HG02852 (cell line): ENCODE data around the gene CD70.
"Not testable (repeated sequence)": the region's sequence is repeated elsewhere in the genome, so short reads cannot be mapped to it uniquely, and the experiment has no call there.

ENCODE experiments used
- ATAC-seq: cut with Tn5 transposase; IDR thresholded peaks from one replicate; pipeline ENCODE4 v1.9.1; 2021; ENCODE audit warnings: mild to moderate bottlenecking, moderate library complexity; ENCODE audit not compliant: unreplicated experiment

Gene CD70

GRCh38 chr19:6572217-6572616 lies 18.7 kb downstream of the CD70 start:
- no peak for ATAC-seq

GRCh38 chr19:6571167-6571566 lies 19.8 kb downstream of the CD70 start:
- ATAC-seq: no peak

GRCh38 chr19:6570764-6571163 lies 20.2 kb downstream of the CD70 start:
- ATAC-seq: no peak

- no peak for ATAC-seq
Observed at GRCh38 chr19:6568816-6569215, 22.1 kb downstream of the CD70 start.

- ATAC-seq: no peak
Observed at GRCh38 chr19:6568010-6568526, 22.9 kb downstream of the CD70 start.

GRCh38 chr19:6566727-6567126 lies 24.2 kb downstream of the CD70 start:
- not testable (repeated sequence) for ATAC-seq

- ATAC-seq: no peak
Observed at GRCh38 chr19:6564393-6564792, 26.6 kb downstream of the CD70 start.

GRCh38 chr19:6562437-6562836 lies 28.5 kb downstream of the CD70 start:
- not testable (repeated sequence) for ATAC-seq

DNA sequence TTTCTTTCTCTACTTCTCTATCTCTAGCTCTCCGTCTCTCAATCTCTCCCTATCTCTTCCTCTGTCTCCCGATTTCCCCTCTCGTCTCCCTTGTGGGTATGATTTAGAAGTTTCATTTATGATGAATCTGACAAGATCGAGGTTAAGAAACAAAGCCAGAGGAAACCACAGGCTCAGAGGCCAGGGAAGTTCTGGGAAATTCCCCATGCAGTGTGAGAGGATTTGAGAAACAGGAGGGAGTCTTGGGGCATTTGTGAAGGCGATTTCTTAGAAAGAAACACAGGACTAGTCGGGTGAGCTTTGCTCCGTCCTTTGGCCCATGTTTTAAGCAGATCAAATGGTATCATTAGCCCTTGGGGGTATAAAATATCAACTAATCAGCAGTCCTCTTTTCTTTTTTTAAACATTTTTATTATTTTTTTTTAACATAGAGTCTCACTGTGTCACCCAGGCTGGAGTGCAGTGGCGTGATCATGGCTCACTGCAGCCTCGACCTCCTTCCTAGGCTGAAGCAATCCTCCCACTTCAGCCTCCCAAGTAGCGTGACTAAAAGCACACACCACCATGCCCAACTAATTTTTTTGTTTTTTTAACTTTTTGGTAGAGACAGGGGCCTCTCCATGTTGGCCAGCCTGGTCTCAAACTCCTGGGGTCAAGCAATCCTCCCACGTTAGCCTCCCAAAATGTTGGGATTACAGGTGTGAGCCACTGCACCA lies 34.3 kb downstream of the CD70 start:
- no peak for ATAC-seq

DNA sequence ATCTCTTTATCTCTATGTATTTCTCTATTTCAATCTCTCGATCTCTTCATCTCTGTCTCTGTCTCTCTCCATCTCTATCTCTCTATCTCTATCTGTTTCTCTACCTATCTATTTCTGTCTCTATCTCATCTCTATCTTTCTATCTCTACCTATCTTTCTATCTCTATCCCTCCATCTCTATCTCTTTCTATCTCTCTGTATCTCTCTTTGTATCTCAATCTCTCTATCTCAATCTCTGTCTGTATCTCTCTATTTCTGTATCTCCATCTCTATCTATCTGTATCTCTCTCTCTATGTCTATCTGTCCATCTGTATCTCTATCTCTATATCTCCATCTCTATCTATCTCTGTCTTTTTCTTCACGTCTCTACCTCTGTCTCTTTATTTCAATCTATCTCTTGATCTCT lies 34.9 kb downstream of the CD70 start:
- ATAC-seq: no peak

GRCh38 chr19:6551607-6552450 lies 39.1 kb downstream of the CD70 start:
- no peak for ATAC-seq

DNA sequence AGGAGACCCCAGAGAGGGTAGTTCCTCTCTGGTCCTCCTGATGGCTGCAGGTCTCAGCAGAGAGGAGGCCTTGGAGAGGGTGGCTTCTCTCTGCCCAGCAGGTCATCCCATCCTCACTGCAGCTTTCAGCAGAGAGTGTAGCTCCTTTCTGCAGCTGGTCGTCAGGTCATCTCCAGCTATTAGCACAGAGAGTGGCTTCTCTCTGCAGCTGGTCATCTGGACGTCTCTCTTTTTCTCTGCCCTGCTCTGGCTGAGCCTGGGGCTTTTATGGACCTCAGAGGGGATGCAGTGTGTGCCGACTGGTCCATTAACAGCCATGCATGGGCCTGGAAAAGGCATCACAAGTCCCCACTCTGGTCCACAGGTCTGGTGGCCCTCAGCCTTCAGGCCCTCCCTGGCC lies 39.9 kb downstream of the CD70 start:
- ATAC-seq: no peak

- ATAC-seq: not testable (repeated sequence)
Observed at GRCh38 chr19:6550679-6551078, 40.3 kb downstream of the CD70 start.

GRCh38 chr19:6543866-6544347 lies 47.0 kb downstream of the CD70 start:
- ATAC-seq: no peak

DNA sequence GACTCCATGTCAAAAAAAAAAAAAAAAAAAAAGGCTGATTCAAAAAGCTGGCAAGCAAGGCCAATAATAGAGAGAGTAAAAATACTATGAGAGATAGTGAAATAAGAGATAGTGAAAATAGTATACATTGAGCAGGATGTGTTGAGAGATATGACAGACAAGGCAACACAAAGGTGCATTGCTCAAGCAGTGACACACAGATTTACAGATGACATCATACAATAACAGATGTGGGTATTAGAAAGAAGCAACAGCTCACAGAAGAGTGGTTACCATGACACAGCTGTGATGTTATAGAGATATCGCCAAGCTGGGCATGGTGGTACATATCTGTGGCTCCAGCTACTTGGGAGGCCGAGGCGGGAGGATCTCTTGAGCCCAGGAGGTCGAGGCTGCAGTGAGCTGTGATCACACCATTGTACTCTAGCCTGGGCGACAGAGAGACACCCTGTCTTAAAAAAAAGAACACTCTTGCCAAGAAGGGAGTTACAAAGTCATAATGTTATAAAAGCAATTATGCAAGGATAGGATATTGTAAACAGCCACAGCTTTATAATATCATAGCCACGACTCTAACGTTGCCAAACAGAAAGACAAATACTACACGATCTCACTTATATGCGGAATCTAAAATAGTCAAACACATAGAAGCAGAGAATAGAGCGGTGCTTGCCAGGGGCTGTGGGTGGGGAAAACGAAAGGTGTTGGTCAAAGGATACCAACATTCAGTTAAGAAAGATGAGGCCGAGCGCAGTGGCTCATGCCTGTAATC lies 49.8 kb downstream of the CD70 start:
- ATAC-seq: no peak

GRCh38 chr19:6539514-6539913 lies 51.4 kb downstream of the CD70 start:
- no peak for ATAC-seq
